HFFc6 (cell line): Measurements from ENCODE around the gene ATP11A. TPM values are rescaled to one million over a fixed set of nuclear protein-coding genes. Genes with fewer than 3 reads are reported as not detected.

Experiments used
- DNase-seq: peaks from one replicate; pipeline ENCODE4 v3.0.0-alpha.2; 2018
- H3K27ac Mint-ChIP-seq: 2 replicates; pipeline ENCODE4 v1.8.0; 2020; ENCODE audit warnings: mild to moderate bottlenecking, mixed read lengths
- H3K27me3 Mint-ChIP-seq: 2 replicates; pipeline ENCODE4 v1.8.0; 2021; ENCODE audit warnings: mild to moderate bottlenecking, moderate library complexity, mixed read lengths; ENCODE audit not compliant: insufficient read depth
- H3K36me3 Mint-ChIP-seq: 2 replicates; pipeline ENCODE4 v1.8.0; 2021; ENCODE audit warnings: low read depth, mixed read lengths
- H3K4me1 Mint-ChIP-seq: 2 replicates; pipeline ENCODE4 v1.8.0; 2020; ENCODE audit warnings: low read depth, mixed read lengths
- H3K4me3 Mint-ChIP-seq: 2 replicates; pipeline ENCODE4 v1.8.0; 2020; ENCODE audit warnings: mild to moderate bottlenecking, moderate library complexity, mixed read lengths
- H3K9me3 Mint-ChIP-seq: 2 replicates; pipeline ENCODE4 v1.8.0; 2020; ENCODE audit warnings: mild to moderate bottlenecking, mixed read lengths
- CTCF ChIP-seq: fragments of 200-600 bp; sonication (generic); IDR thresholded peaks from 2 replicates; pipeline ENCODE4 v1.5.0; 2021; ENCODE audit warnings: antibody characterized with exemption, mild to moderate bottlenecking
- total RNA-seq, 6 experiments: library from RNA; stranded (reverse); fragmentation: NEBNext Ultra II Directional; extraction: Animal tissue kit (Norgen Biotek cat#: 25700); gene quantifications; 2 replicates in 1 of 6; 3 replicates in 5 of 6; pipeline ENCODE4 v1.2.3, GENCODE V29; 2021

ATP11A gene
- total RNA-seq, 6 experiments from 2014 or later = 4.3 to 29.9 (median 6.5) TPM

- no peak for DNase-seq
- Mint-ChIP-seq H3K4me1 (no peaks in the 10 kb centered on the region), H3K36me3 (peaks cover 14% of the 10 kb centered on the region), H3K27me3 (peaks cover 2% of the 10 kb centered on the region; the same call in 1 of the 2 replicates), H3K27ac (no peak overlapping the region), H3K9me3 (peaks cover 7% of the 10 kb centered on the region; the same call in 1 of the 2 replicates), H3K4me3 (no peak overlapping the region)
- TF ChIP-seq CTCF = no peak
Observed at GRCh38 chr13:112792511-112792910, 102.7 kb downstream of the ATP11A start.

- DNase-seq = no peak
- H3K36me3 Mint-ChIP-seq = peaks cover 15% of the 10 kb centered on the region
- no peak for TF ChIP-seq CTCF
- peaks cover 4% of the 10 kb centered on the region; the same call in 1 of the 2 replicates for H3K9me3 Mint-ChIP-seq
- no peaks in the 10 kb centered on the region for H3K4me1 Mint-ChIP-seq
- peaks cover 2% of the 10 kb centered on the region; the same call in 1 of the 2 replicates for H3K27me3 Mint-ChIP-seq
- H3K4me3 Mint-ChIP-seq = no peak overlapping the region
- no peak overlapping the region for H3K27ac Mint-ChIP-seq
Observed at GRCh38 chr13:112793545-112794445, 104.0 kb downstream of the ATP11A start.

GRCh38 chr13:112795277-112795676 lies 105.4 kb downstream of the ATP11A start:
- no peak for DNase-seq
- TF ChIP-seq CTCF = no peak
- H3K4me1 Mint-ChIP-seq = no peaks in the 10 kb centered on the region
- peaks cover 11% of the 10 kb centered on the region for H3K9me3 Mint-ChIP-seq
- no peak overlapping the region for H3K27ac Mint-ChIP-seq
- no peak overlapping the region for H3K4me3 Mint-ChIP-seq
- H3K36me3 Mint-ChIP-seq = peaks cover 19% of the 10 kb centered on the region
- no peaks in the 10 kb centered on the region for H3K27me3 Mint-ChIP-seq

GRCh38 chr13:112796190-112796915 lies 106.5 kb downstream of the ATP11A start:
- no peak for DNase-seq
- no peak for TF ChIP-seq CTCF
- no peaks in the 10 kb centered on the region for H3K27me3 Mint-ChIP-seq
- H3K36me3 Mint-ChIP-seq = peaks cover 21% of the 10 kb centered on the region
- H3K9me3 Mint-ChIP-seq = peaks cover 11% of the 10 kb centered on the region
- no peaks in the 10 kb centered on the region for H3K4me1 Mint-ChIP-seq
- no peak overlapping the region for H3K27ac Mint-ChIP-seq
- H3K4me3 Mint-ChIP-seq = no peak overlapping the region

- no peak for DNase-seq
- Mint-ChIP-seq H3K27ac (no peak overlapping the region), H3K27me3 (no peaks in the 10 kb centered on the region), H3K36me3 (peaks cover 21% of the 10 kb centered on the region), H3K9me3 (peaks cover 11% of the 10 kb centered on the region), H3K4me3 (no peak overlapping the region), H3K4me1 (peaks cover 10% of the 10 kb centered on the region; the same call in 1 of the 2 replicates)
- TF ChIP-seq CTCF = no peak
Observed at GRCh38 chr13:112799394-112799793, 109.6 kb downstream of the ATP11A start.
